ENCODE measurements around the gene PPP1R11.

DNA sequence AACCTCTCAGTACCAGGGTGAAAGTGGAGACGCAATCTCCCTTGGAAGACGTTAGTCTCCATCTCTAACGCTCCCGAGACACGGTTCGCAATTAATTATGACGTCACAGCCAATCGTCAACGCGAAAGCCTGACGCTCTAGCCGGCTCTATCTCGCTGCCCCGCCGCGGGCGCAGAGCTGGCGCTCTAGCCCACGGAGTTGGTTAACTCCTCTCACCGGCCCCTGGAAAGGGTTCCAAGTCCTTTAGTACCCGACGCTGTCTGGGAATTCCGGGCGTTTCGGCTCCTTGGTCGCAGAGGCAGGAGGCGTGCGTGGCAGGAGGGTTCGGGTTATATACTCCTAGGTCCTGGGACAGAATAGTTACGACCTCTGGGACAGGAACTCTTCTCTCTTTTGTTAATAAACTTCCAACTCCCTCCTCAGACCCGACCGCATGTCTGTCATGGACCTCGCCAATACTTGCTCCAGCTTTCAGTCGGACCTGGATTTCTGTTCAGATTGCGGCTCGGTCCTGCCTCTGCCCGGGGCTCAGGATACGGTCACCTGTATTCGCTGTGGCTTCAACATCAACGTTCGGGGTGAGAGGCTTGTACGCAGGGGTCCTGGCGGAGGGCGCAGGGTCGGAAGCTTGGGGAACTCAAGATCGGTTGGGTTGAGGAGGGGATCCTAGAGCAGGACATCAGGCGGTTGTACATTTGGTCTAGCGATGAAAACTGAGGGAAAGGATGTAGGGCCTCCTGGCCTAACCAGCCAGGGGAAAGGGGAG lies 5.7 kb upstream of the PPP1R11 start, which contains the start of gene POLR1H:
- no peak for TF ChIP-seq YY1 (IDR thresholded peaks at IDR 0.05; ENCODE audit: insufficient read depth, insufficient read length)
- no peak for TF ChIP-seq ZNF274 (IDR thresholded peaks at IDR 0.05; ENCODE audit: low read depth, low read length)
- TF ChIP-seq SUZ12 (IDR thresholded peaks at IDR 0.05; ENCODE audit: extremely low read depth, insufficient read depth, insufficient read length) = no peak
